Neural progenitor cell (in vitro differentiated cells): ENCODE results near the gene TRPM3.

Source experiments
- EZH2 ChIP-seq: fragments of 200-600 bp; sonication (generic); IDR thresholded peaks from 2 replicates; pipeline ENCODE4 v1.6.1; 2017; ENCODE audit warnings: antibody characterized with exemption, mild to moderate bottlenecking, moderate library complexity
- TF ChIP-seq, protein P1 (sequence below): fragments of 200-600 bp; sonication (generic); IDR thresholded peaks from 2 replicates; pipeline ENCODE4 v1.5.1; 2017; ENCODE audit warnings: antibody characterized with exemption, mild to moderate bottlenecking

DNA sequence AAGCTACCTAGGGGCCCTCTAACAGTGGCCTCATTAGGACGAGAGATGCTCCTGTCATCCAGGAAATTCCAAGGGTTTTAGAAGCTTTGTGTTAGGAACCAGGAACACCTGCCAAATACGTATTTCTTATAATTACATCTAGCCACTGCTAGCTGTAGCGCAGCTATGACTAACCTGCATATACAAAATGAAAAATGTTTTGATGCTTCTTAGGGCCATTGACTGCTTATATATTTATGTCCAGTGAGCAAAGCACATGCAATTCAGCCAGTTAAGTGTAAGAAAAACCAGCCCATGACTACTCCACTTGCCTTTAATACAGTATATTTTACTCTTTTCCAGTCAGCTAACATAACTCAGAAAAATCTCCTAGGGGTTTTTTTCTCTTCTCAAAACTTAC is 143.3 kb downstream of the TRPM3 start:
- TF ChIP-seq, protein P1, sequence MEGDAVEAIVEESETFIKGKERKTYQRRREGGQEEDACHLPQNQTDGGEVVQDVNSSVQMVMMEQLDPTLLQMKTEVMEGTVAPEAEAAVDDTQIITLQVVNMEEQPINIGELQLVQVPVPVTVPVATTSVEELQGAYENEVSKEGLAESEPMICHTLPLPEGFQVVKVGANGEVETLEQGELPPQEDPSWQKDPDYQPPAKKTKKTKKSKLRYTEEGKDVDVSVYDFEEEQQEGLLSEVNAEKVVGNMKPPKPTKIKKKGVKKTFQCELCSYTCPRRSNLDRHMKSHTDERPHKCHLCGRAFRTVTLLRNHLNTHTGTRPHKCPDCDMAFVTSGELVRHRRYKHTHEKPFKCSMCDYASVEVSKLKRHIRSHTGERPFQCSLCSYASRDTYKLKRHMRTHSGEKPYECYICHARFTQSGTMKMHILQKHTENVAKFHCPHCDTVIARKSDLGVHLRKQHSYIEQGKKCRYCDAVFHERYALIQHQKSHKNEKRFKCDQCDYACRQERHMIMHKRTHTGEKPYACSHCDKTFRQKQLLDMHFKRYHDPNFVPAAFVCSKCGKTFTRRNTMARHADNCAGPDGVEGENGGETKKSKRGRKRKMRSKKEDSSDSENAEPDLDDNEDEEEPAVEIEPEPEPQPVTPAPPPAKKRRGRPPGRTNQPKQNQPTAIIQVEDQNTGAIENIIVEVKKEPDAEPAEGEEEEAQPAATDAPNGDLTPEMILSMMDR: no peak
- no peak for TF ChIP-seq EZH2
